GM23338 (cell line): ENCODE results near the gene GTPBP4. TPM values are rescaled to one million over a fixed set of nuclear protein-coding genes. Genes with fewer than 3 reads are reported as not detected.

Experiments
- ATAC-seq: fragments of 200-7000 bp; cut with Tn5 transposase; 3 replicates; pipeline ENCODE4 v1.9.1; 2020
- DNase-seq: peaks from one replicate; pipeline ENCODE4 v3.0.0-alpha.2; 2015; ENCODE audit warnings: low spot score
- H2AFZ ChIP-seq: fragments of 200-600 bp; sonication (generic); 2 replicates; pipeline ENCODE4 v1.8.0; 2016; ENCODE audit warnings: antibody characterized with exemption, mild to moderate bottlenecking, moderate library complexity
- H3F3A ChIP-seq: fragments of 200-600 bp; sonication (generic); replicated peaks from 2 replicates; pipeline ENCODE4 v1.8.0; 2017; ENCODE audit warnings: antibody characterized with exemption, mixed run types, low read depth
- H3K27ac ChIP-seq: fragments of 200-600 bp; sonication (generic); 2 replicates; pipeline ENCODE4 v1.6.1; 2016; ENCODE audit warnings: low read depth
- H3K27me3 ChIP-seq: fragments of 200-600 bp; sonication (generic); 2 replicates; pipeline ENCODE4 v1.8.0; 2016; ENCODE audit warnings: mild to moderate bottlenecking, mixed run types, moderate library complexity; ENCODE audit not compliant: insufficient read depth
- H3K36me3 ChIP-seq: fragments of 200-600 bp; sonication (generic); 2 replicates; pipeline ENCODE4 v1.8.0; 2016; ENCODE audit warnings: mild to moderate bottlenecking; ENCODE audit not compliant: insufficient read depth
- H3K4me1 ChIP-seq: fragments of 200-600 bp; sonication (generic); 2 replicates; pipeline ENCODE4 v1.8.0; 2016; ENCODE audit warnings: mild to moderate bottlenecking, moderate library complexity; ENCODE audit not compliant: insufficient read depth
- H3K4me2 ChIP-seq: fragments of 200-600 bp; sonication (generic); 2 replicates; pipeline ENCODE4 v1.7.1; 2017; ENCODE audit warnings: mixed run types
- H3K4me3 ChIP-seq: fragments of 200-600 bp; sonication (generic); 2 replicates; pipeline ENCODE4 v1.6.1; 2016; ENCODE audit warnings: mixed run types
- H3K79me2 ChIP-seq: fragments of 200-600 bp; sonication (generic); replicated peaks from 2 replicates; pipeline ENCODE4 v1.8.0; 2017; ENCODE audit warnings: mild to moderate bottlenecking; ENCODE audit not compliant: insufficient read depth
- H3K9me2 ChIP-seq: fragments of 200-600 bp; sonication (generic); 2 replicates; pipeline ENCODE4 v1.8.0; 2017; ENCODE audit not compliant: insufficient read depth
- H4K20me1 ChIP-seq: fragments of 200-600 bp; sonication (generic); replicated peaks from 2 replicates; pipeline ENCODE4 v1.8.0; 2017; ENCODE audit warnings: mild to moderate bottlenecking; ENCODE audit not compliant: insufficient read depth
- H3K27ac Mint-ChIP-seq: 2 replicates; pipeline ENCODE4 v1.8.0; 2020; ENCODE audit warnings: inconsistent platforms, mild to moderate bottlenecking, moderate library complexity, mixed read lengths
- H3K27me3 Mint-ChIP-seq: 3 replicates; pipeline ENCODE4 v1.8.0; 2022; ENCODE audit warnings: low read depth, mild to moderate bottlenecking, moderate library complexity, mixed read lengths, inconsistent platforms; ENCODE audit not compliant: insufficient read depth, poor library complexity
- H3K36me3 Mint-ChIP-seq: 3 replicates; pipeline ENCODE4 v1.8.0; 2021; ENCODE audit warnings: low read depth, mild to moderate bottlenecking, inconsistent platforms, moderate library complexity, mixed read lengths
- H3K4me1 Mint-ChIP-seq: 3 replicates; pipeline ENCODE4 v1.8.0; 2020; ENCODE audit warnings: mild to moderate bottlenecking, inconsistent platforms, mixed read lengths
- H3K4me3 Mint-ChIP-seq: 3 replicates; pipeline ENCODE4 v1.8.0; 2021; ENCODE audit warnings: moderate library complexity, mild to moderate bottlenecking, inconsistent platforms, mixed read lengths
- H3K9me3 Mint-ChIP-seq: 3 replicates; pipeline ENCODE4 v1.8.0; 2020; ENCODE audit warnings: moderate library complexity, mild to moderate bottlenecking, inconsistent platforms, mixed read lengths
- CREB1 ChIP-seq: fragments of 250-450 bp; sonication (Bioruptor Pico); IDR thresholded peaks from 2 replicates; pipeline ENCODE4 v1.5.0; 2020; ENCODE audit warnings: low read depth, mild to moderate bottlenecking, moderate library complexity
- CTCF ChIP-seq, 2 experiments: fragments of 200-600 bp in 1 of 2; sonication (generic) in 1 of 2; conservative IDR thresholded peaks; 2 replicates each; pipeline versions ENCODE4 v1.5.1 to v1.6.1; 2016 to 2017; ENCODE audit warnings: antibody characterized with exemption in 2 of 2, low read depth in 2 of 2, mild to moderate bottlenecking in 2 of 2, moderate library complexity in 1 of 2
- ETS1 ChIP-seq: IDR thresholded peaks from 2 replicates; pipeline ENCODE4 v1.6.1; 2016; ENCODE audit warnings: antibody characterized with exemption
- EZH2 ChIP-seq: fragments of 200-600 bp; sonication (generic); IDR thresholded peaks from one replicate; pipeline ENCODE4 v1.8.0; 2017; ENCODE audit warnings: antibody characterized with exemption, mild to moderate bottlenecking, low read depth; ENCODE audit not compliant: unreplicated experiment
- JUNB ChIP-seq: IDR thresholded peaks from one replicate; pipeline ENCODE4 v1.6.1; 2016; ENCODE audit warnings: antibody characterized with exemption; ENCODE audit not compliant: unreplicated experiment
- NANOG ChIP-seq: IDR thresholded peaks from 2 replicates; pipeline ENCODE4 v1.6.1; 2016; ENCODE audit warnings: antibody characterized with exemption, borderline replicate concordance
- POLR2AphosphoS5 ChIP-seq: IDR thresholded peaks from 2 replicates; pipeline ENCODE4 v1.6.1; 2016; ENCODE audit warnings: antibody characterized with exemption, low read depth
- REST ChIP-seq: IDR thresholded peaks from one replicate; pipeline ENCODE4 v1.6.1; 2018; ENCODE audit warnings: antibody characterized with exemption; ENCODE audit not compliant: unreplicated experiment
- STAT1 ChIP-seq: IDR thresholded peaks from one replicate; pipeline ENCODE4 v1.6.1; 2016; ENCODE audit warnings: antibody characterized with exemption; ENCODE audit not compliant: unreplicated experiment
- ZNF114 ChIP-seq: fragments of 250-450 bp; sonication (Bioruptor Pico); IDR thresholded peaks from 2 replicates; pipeline ENCODE4 v1.5.0; 2020; ENCODE audit warnings: mild to moderate bottlenecking, moderate library complexity
- ZNF331 ChIP-seq: fragments of 250-450 bp; sonication (Bioruptor Pico); IDR thresholded peaks from 2 replicates; pipeline ENCODE4 v1.5.0; 2020; ENCODE audit warnings: low read depth, mild to moderate bottlenecking, moderate library complexity
- ZNF462 ChIP-seq: fragments of 250-450 bp; sonication (Bioruptor Pico); IDR thresholded peaks from 2 replicates; pipeline ENCODE4 v1.5.0; 2020; ENCODE audit warnings: mild to moderate bottlenecking, moderate library complexity
- polyA plus RNA-seq: library from polyadenylated mRNA; unstranded; fragments of >200 nt; fragmentation: Nextera tagmentation; extraction: Ambion mirVana; gene quantifications from 2 replicates; pipeline ENCODE4 v1.2.1, GENCODE V29; 2016
- total RNA-seq: library from RNA; depleted of rRNA; stranded (reverse); fragments of >200 nt; shearing (Covaris generic); gene quantifications from 2 replicates; pipeline ENCODE4 v1.2.3, GENCODE V29; 2014

The GTPBP4 gene
- total and polyA plus RNA-seq, 2 experiments from 2014 or later = 56.5 to 62.6 TPM

GRCh38 chr10:1043532-1043995, 55.3 kb downstream of the GTPBP4 start:
- Histone ChIP-seq H3K79me2 (peaks cover 47% of the 10 kb centered on the region), H3K36me3 (peaks cover 51% of the 10 kb centered on the region), H3K4me3 (no peak overlapping the region), H3K27ac (peak overlapping the region; percentile 80), H4K20me1 (peaks cover 42% of the 10 kb centered on the region), H3K27me3 (no peaks in the 10 kb centered on the region), H2AFZ (no peak overlapping the region), H3K4me1 (peaks cover 16% of the 10 kb centered on the region), H3F3A (peaks cover 36% of the 10 kb centered on the region), H3K4me2 (no peak overlapping the region), H3K9me2 (no peaks in the 10 kb centered on the region)
- peaks cover 21% of the 10 kb centered on the region for H3K4me1 Mint-ChIP-seq
- DNase-seq = no peak
- no peak for ATAC-seq
- no peaks in the 10 kb centered on the region for H3K9me3 Mint-ChIP-seq
- H3K4me3 Mint-ChIP-seq = no peak overlapping the region
- peaks cover 11% of the 10 kb centered on the region for H3K27me3 Mint-ChIP-seq
- peak overlapping the region; percentile 65; the same call in 1 of the 2 replicates for H3K27ac Mint-ChIP-seq
- TF ChIP-seq CREB1 (CRISPR knock-in tag) (no peak), CTCF (conservative IDR thresholded peaks at IDR 0.05; ENCODE audit: low read depth in 2 of 2) (no peak), STAT1 (no peak), JUNB (no peak), ETS1 (no peak), ZNF114 (CRISPR knock-in tag) (no peak), ZNF462 (CRISPR knock-in tag) (no peak), ZNF331 (CRISPR knock-in tag) (no peak), REST (no peak), EZH2 (no peak), POLR2AphosphoS5 (no peak), NANOG (no peak)
- peaks cover 53% of the 10 kb centered on the region for H3K36me3 Mint-ChIP-seq
